Measurements from ENCODE around the gene SORCS1.
A peak's percentile ranks its signal among the peaks of the same experiment; 100 is the strongest.

The SORCS1 gene

GRCh38 chr10:106577756-106578155, 586.8 kb downstream of the SORCS1 start:
- no peak overlapping the region for H3K27ac ChIP-seq
- no peak for TF ChIP-seq CTCF (IDR thresholded peaks at IDR 0.05)
- no peak for TF ChIP-seq ZFX (IDR thresholded peaks at IDR 0.05; ENCODE audit: borderline replicate concordance)

- TF ChIP-seq CTCF (IDR thresholded peaks at IDR 0.05) (no peak), ZFX (IDR thresholded peaks at IDR 0.05; ENCODE audit: borderline replicate concordance) (no peak)
- no peak overlapping the region for H3K27ac ChIP-seq
Measured at GRCh38 chr10:106577266-106577665, 587.2 kb downstream of the SORCS1 start.

- H3K27ac ChIP-seq, result no peak overlapping the region
- TF ChIP-seq CTCF (IDR thresholded peaks at IDR 0.05) (no peak), ZFX (IDR thresholded peaks at IDR 0.05; ENCODE audit: borderline replicate concordance) (no peak)
Measured at GRCh38 chr10:106576534-106576933, 588.0 kb downstream of the SORCS1 start.

GRCh38 chr10:106573106-106573505, 591.4 kb downstream of the SORCS1 start:
- H3K27ac ChIP-seq, result no peak overlapping the region
- TF ChIP-seq CTCF (IDR thresholded peaks at IDR 0.05) (no peak), ZFX (IDR thresholded peaks at IDR 0.05; ENCODE audit: borderline replicate concordance) (no peak)

- H3K27ac ChIP-seq, result no peak overlapping the region
- peak; percentile 60 for TF ChIP-seq CTCF (IDR thresholded peaks at IDR 0.05)
- TF ChIP-seq ZFX (IDR thresholded peaks at IDR 0.05; ENCODE audit: borderline replicate concordance), result no peak
Measured at GRCh38 chr10:106571192-106571946, 593.1 kb downstream of the SORCS1 start.

- TF ChIP-seq CTCF (IDR thresholded peaks at IDR 0.05), result no peak
- TF ChIP-seq ZFX (IDR thresholded peaks at IDR 0.05; ENCODE audit: borderline replicate concordance), result no peak
- H3K27ac ChIP-seq, result no peak overlapping the region
Measured at GRCh38 chr10:106570268-106570667, 594.2 kb downstream of the SORCS1 start.

GRCh38 chr10:106567629-106568028, 596.9 kb downstream of the SORCS1 start:
- H3K27ac ChIP-seq, result no peak overlapping the region

More at GRCh38 chr10:106567629-106568028, 596.9 kb downstream of the SORCS1 start:
- TF ChIP-seq CTCF (IDR thresholded peaks at IDR 0.05), result no peak
- no peak for TF ChIP-seq ZFX (IDR thresholded peaks at IDR 0.05; ENCODE audit: borderline replicate concordance)
